Measurements from ENCODE around the gene EMILIN1. TPM values are rescaled to one million over a fixed set of nuclear protein-coding genes. Genes with fewer than 3 reads are reported as not detected.

Gene EMILIN1
- total RNA-seq, 2 donors from 2014 or later = 231 to 309 TPM

GRCh38 chr2:27038012-27038411 is 40.4 kb upstream of the EMILIN1 start:
- DNase-seq (ENCODE audit: low spot score) (no peak), ATAC-seq (ENCODE audit: insufficient number of reproducible peaks, low FRiP score, low read depth) (no peak)
- Histone ChIP-seq H3K36me3 (peaks cover 66% of the 10 kb centered on the region), H3K4me1 (ENCODE audit: control insufficient read depth in 1 of 2, low read depth in 2 of 2) (peaks cover 14 to 34% of the 10 kb centered on the region in 2 donors), H3K9me3 (no peaks in the 10 kb centered on the region), H3K27ac (no peak overlapping the region), H3K4me3 (no peak overlapping the region), H3K27me3 (replicated peaks; ENCODE audit: insufficient read depth) (no peaks in the 10 kb centered on the region)
- TF ChIP-seq CTCF (IDR thresholded peaks at IDR 0.05) = no peak

- DNase-seq (ENCODE audit: low spot score) = no peak
- Histone ChIP-seq H3K4me1 (ENCODE audit: control insufficient read depth in 1 of 2, low read depth in 2 of 2) (peaks cover 12 to 30% of the 10 kb centered on the region in 2 donors), H3K27ac (no peak overlapping the region), H3K4me3 (no peak overlapping the region), H3K9me3 (no peaks in the 10 kb centered on the region), H3K36me3 (peaks cover 66% of the 10 kb centered on the region), H3K27me3 (replicated peaks; ENCODE audit: insufficient read depth) (no peaks in the 10 kb centered on the region)
- ATAC-seq (ENCODE audit: insufficient number of reproducible peaks, low FRiP score, low read depth) = no peak
- no peak for TF ChIP-seq CTCF (IDR thresholded peaks at IDR 0.05)
Observed at GRCh38 chr2:27038631-27039339, 39.6 kb upstream of the EMILIN1 start.

- Histone ChIP-seq H3K9me3 (no peaks in the 10 kb centered on the region), H3K36me3 (peaks cover 66% of the 10 kb centered on the region)
- ATAC-seq (ENCODE audit: insufficient number of reproducible peaks, low FRiP score, low read depth) = no peak
Observed at GRCh38 chr2:27039426-27039825, 39.0 kb upstream of the EMILIN1 start.

GRCh38 chr2:27039871-27040270 is 38.5 kb upstream of the EMILIN1 start:
- H3K4me1 ChIP-seq (ENCODE audit: control insufficient read depth in 1 of 2, low read depth in 2 of 2) = peaks cover 4 to 19% of the 10 kb centered on the region in 2 donors
- no peak for ATAC-seq (ENCODE audit: insufficient number of reproducible peaks, low FRiP score, low read depth)
- no peak for DNase-seq (ENCODE audit: low spot score)
- H3K27ac ChIP-seq = no peak overlapping the region
- H3K4me3 ChIP-seq = no peak overlapping the region
- H3K9me3 ChIP-seq = no peaks in the 10 kb centered on the region
- H3K36me3 ChIP-seq = peaks cover 66% of the 10 kb centered on the region
- no peak for TF ChIP-seq CTCF (IDR thresholded peaks at IDR 0.05)
- no peaks in the 10 kb centered on the region for H3K27me3 ChIP-seq (replicated peaks; ENCODE audit: insufficient read depth)

More at GRCh38 chr2:27039426-27039825, 39.0 kb upstream of the EMILIN1 start:
- H3K4me3 ChIP-seq = no peak overlapping the region
- H3K27ac ChIP-seq = no peak overlapping the region
- H3K4me1 ChIP-seq (ENCODE audit: control insufficient read depth in 1 of 2, low read depth in 2 of 2) = peaks cover 6 to 24% of the 10 kb centered on the region in 2 donors
- no peak for TF ChIP-seq CTCF (IDR thresholded peaks at IDR 0.05)
- DNase-seq (ENCODE audit: low spot score) = no peak
- no peaks in the 10 kb centered on the region for H3K27me3 ChIP-seq (replicated peaks; ENCODE audit: insufficient read depth)

- H3K27ac ChIP-seq = no peak overlapping the region
- H3K9me3 ChIP-seq = no peaks in the 10 kb centered on the region
- ATAC-seq (ENCODE audit: insufficient number of reproducible peaks, low FRiP score, low read depth) (no peak), DNase-seq (ENCODE audit: low spot score) (no peak)
- no peaks in the 10 kb centered on the region for H3K27me3 ChIP-seq (replicated peaks; ENCODE audit: insufficient read depth)
- no peak overlapping the region for H3K4me3 ChIP-seq
- no peak for TF ChIP-seq CTCF (IDR thresholded peaks at IDR 0.05)
- H3K4me1 ChIP-seq (ENCODE audit: control insufficient read depth in 1 of 2, low read depth in 2 of 2) = peaks cover 0 to 15% of the 10 kb centered on the region in 2 donors
- peaks cover 62% of the 10 kb centered on the region for H3K36me3 ChIP-seq
Observed at GRCh38 chr2:27040282-27040681, 38.1 kb upstream of the EMILIN1 start.
